ENCODE measurements around the gene DPY19L2. TPM values are rescaled to one million over a fixed set of nuclear protein-coding genes. Genes with fewer than 3 reads are reported as not detected.
A peak's percentile ranks its signal among the peaks of the same experiment; 100 is the strongest.
"Not testable (repeated sequence)": the region's sequence is repeated elsewhere in the genome, so short reads cannot be mapped to it uniquely, and the experiment has no call there.

The DPY19L2 gene
- total RNA-seq, 2 donors from 2014 or later: 0.64 to 1.5 TPM

DNA sequence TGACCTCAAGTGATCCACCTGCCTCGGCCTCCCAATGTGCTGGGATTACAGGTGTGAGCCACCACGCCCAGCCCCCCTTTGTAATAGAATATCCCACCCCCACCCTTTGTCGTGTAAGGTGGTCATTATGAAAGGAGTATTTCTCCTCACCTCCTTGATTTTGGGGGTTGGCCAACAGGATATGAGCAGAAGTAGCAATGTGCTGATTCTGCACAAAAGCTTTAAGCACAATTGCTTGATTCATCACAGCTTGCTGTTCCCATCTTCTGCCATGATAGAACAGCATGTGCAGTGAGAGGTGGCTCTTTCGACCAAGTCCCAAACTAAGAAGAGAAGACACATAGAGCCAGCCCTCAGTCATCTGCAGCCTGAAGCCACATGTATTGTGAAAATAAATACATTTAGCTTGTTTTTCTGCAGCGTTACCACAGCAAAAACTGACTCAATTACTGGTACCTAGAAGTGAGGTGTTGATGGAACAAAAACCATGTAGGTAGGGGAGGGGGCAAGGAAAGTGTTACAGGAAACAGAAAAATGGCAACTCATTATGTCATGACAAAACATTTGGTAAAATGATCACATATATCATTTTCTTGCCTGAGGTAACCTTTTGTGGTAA is 122.9 kb downstream of the DPY19L2 start:
- not testable (repeated sequence) for H3K36me3 Mint-ChIP-seq; H3K27ac Mint-ChIP-seq; ATAC-seq; DNase-seq (ENCODE audit: low spot score); H3K4me3 Mint-ChIP-seq; H3K9me3 Mint-ChIP-seq; H3K4me1 Mint-ChIP-seq (ENCODE audit: low read depth in 2 of 2); H3K27me3 Mint-ChIP-seq

DNA sequence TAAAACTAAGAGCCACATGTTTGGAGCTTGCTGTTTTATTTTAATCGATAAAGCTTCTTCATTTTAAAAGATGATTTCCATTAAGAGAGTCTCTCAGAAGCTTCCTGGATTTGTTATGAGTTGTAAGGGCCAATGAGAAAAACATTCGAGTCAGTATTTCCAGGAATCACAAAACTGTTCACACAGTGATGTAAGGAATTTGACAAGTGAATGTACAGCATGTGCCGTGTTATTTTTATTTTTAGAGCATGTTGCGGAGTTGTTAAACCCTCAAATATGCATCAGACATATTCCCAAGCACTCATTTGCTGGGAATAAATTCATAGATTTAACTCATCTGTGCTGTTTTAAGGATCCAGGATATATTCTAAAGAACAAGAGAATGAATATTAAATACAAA is 129.6 kb downstream of the DPY19L2 start:
- not testable (repeated sequence) for H3K9me3 Mint-ChIP-seq; H3K27me3 Mint-ChIP-seq; H3K4me3 Mint-ChIP-seq; H3K27ac Mint-ChIP-seq; H3K36me3 Mint-ChIP-seq; ATAC-seq; H3K4me1 Mint-ChIP-seq (ENCODE audit: low read depth in 2 of 2); DNase-seq (ENCODE audit: low spot score)

DNA sequence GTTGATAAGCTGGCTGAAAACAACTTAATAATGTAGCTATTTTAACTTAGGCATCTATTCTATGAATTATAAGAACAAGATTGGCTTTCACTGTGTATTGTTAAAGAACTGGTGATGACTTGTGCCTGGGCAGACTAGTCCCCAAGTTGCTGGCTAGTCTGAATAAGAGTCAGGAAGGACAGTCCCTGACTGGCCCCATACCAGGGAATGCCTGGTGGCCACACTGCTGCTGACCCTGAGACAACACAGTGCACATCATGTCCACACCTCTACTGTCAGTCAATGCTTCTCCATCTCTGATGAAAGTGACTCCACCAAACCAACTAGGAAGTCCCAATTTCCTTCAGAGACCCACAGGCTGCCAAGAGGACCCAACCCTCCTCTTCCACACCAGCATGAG is 130.5 kb downstream of the DPY19L2 start:
- not testable (repeated sequence) for H3K4me3 Mint-ChIP-seq; H3K27ac Mint-ChIP-seq; H3K9me3 Mint-ChIP-seq; H3K27me3 Mint-ChIP-seq; H3K36me3 Mint-ChIP-seq; H3K4me1 Mint-ChIP-seq (ENCODE audit: low read depth in 2 of 2); DNase-seq (ENCODE audit: low spot score)
- peak in 1 of 2 donors; percentile 20 for ATAC-seq

DNA sequence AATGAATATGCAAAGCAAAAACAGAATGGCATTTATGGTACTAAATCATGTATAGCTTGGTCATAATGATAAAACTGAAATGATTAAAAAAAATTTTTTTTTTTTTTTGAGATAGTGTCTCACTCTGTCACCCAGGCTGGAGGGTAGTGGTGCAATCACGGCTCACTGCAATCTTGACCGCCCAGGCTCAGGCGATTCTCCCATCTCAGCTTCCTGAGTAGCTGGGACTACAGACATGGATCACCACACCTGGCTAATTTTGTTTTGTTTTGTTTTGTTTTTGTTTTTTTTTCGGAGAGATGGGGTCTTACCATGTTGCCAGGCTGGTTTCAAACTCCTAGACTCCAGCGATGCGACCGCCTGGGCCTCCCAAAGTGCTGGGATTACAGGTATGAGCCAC is 138.7 kb downstream of the DPY19L2 start:
- not testable (repeated sequence) for H3K4me1 Mint-ChIP-seq (ENCODE audit: low read depth in 2 of 2); DNase-seq (ENCODE audit: low spot score); H3K27me3 Mint-ChIP-seq; ATAC-seq; H3K4me3 Mint-ChIP-seq; H3K9me3 Mint-ChIP-seq; H3K36me3 Mint-ChIP-seq; H3K27ac Mint-ChIP-seq

DNA sequence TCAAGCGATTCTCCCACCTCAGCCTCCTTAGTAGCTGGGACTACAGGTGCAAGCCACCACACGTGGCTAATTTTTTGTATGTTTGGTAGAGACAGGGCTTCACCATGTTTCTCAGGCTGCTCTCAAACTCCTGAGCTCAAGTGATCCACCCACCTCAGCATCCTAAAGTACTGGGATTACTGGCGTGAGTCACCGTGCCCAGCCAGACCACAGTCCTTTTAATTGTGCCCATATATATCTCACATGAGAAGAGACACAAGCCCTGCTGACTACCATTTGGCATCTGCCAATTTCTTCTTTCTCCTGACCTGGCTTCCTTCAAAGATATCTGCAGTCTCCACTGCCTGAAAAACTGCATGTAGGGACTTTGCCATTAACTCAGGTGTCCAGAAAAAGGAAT is 142.5 kb downstream of the DPY19L2 start:
- Mint-ChIP-seq H3K36me3 (no peaks in the 10 kb centered on the region), H3K27ac (no peak overlapping the region), H3K27me3 (no peaks in the 10 kb centered on the region), H3K4me1 (ENCODE audit: low read depth in 2 of 2) (no peaks in the 10 kb centered on the region), H3K9me3 (peaks cover 9% of the 10 kb centered on the region), H3K4me3 (no peak overlapping the region)
- no peak for ATAC-seq
- DNase-seq (ENCODE audit: low spot score): no peak

DNA sequence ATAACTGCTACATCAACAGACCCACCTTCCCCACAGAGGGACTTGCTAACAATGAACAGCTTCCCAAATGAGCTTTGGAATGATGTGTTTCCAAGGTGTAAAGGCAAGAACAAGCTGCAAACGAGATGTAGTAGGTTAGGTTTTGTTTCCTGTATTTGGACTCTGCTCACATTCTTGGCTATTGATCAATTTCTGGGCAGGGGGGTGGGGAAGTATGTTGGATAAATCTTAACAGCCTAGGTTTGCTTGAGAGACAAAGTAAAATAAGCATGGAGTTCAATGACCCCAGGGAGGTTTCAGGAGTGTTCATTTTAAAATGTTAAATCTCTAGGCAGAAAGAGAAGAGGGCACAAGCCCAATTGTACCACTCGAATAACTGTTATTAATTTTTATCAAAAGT is 146.6 kb downstream of the DPY19L2 start:
- Mint-ChIP-seq H3K4me3 (no peak overlapping the region), H3K36me3 (no peaks in the 10 kb centered on the region), H3K27me3 (no peaks in the 10 kb centered on the region), H3K4me1 (ENCODE audit: low read depth in 2 of 2) (no peaks in the 10 kb centered on the region), H3K27ac (no peak overlapping the region), H3K9me3 (no peaks in the 10 kb centered on the region)
- DNase-seq (ENCODE audit: low spot score): no peak
- no peak for ATAC-seq

Other genes starting within 250 kb of the DPY19L2 start
- gene RXYLT1, start 111.4 kb upstream of the DPY19L2 start, total RNA-seq: 10 to 100 TPM; 14.7 to 20.9 TPM
- 1 to 10 TPM in 1 of 2 donors, under 1 TPM in 1; 0.19 to 1.0 TPM for gene SRGAP1, start 176.2 kb upstream of the DPY19L2 start, total RNA-seq